Posterior vena cava (tissue), 2 donors: ENCODE measurements around the gene GAS6. TPM values are rescaled to one million over a fixed set of nuclear protein-coding genes. Genes with fewer than 3 reads are reported as not detected.
"Not testable (repeated sequence)": the region's sequence is repeated elsewhere in the genome, so short reads cannot be mapped to it uniquely, and the experiment has no call there.

ENCODE experiments used
- DNase-seq: peaks from one replicate; pipeline ENCODE4 v3.0.0-alpha.2; 2020; ENCODE audit warnings: low spot score
- intact Hi-C, 2 donors: fragments of 100-400 bp; cut with DNase I; formaldehyde crosslinking; loops; one replicate each; pipeline versions ENCODE4 v1.14.1 to v1.14.2; 2022 to 2023
- total RNA-seq, 2 donors: library from RNA; stranded (reverse); fragmentation: NEBNext Ultra II Directional; extraction: Animal tissue kit (Norgen Biotek cat#: 25700); gene quantifications; one replicate each; pipeline ENCODE4 v1.2.1, GENCODE V29; 2021
- donor health status: DM: yes; HTN: yes; CAD: no.
- donor health status: DM: yes; HTN: yes; CAD: no.

Gene GAS6
- total RNA-seq, 2 donors from 2014 or later = 201 to 215 TPM

- intact Hi-C loops = no loop called here
- no peak for DNase-seq
Measured at GRCh38 chr13:113876346-113877148, 12.7 kb upstream of the GAS6 start.

GRCh38 chr13:113875837-113876281 lies 12.0 kb upstream of the GAS6 start:
- intact Hi-C loops = no loop called here
- DNase-seq = no peak

GRCh38 chr13:113875429-113875815 lies 11.5 kb upstream of the GAS6 start:
- intact Hi-C loops = no loop called here
- DNase-seq = no peak

GRCh38 chr13:113874579-113875428 lies 10.9 kb upstream of the GAS6 start:
- DNase-seq = peak; percentile 72
- intact Hi-C loops = no loop called here

- peak; percentile 75 for DNase-seq
- intact Hi-C loops = no loop called here
Measured at GRCh38 chr13:113874177-113874576, 10.3 kb upstream of the GAS6 start.

- DNase-seq = no peak
- intact Hi-C loops = no loop called here
Measured at GRCh38 chr13:113869263-113869662, 5.4 kb upstream of the GAS6 start.

- DNase-seq, intact Hi-C loops: not testable (repeated sequence)
Measured at GRCh38 chr13:113867913-113868312, 4.0 kb upstream of the GAS6 start.

GRCh38 chr13:113865427-113865826 lies 1.6 kb upstream of the GAS6 start:
- intact Hi-C loops = no loop called here
- no peak for DNase-seq

GRCh38 chr13:113864273-113864890 lies 506 bp upstream of the GAS6 start:
- DNase-seq = peak; percentile 50
- intact Hi-C loops = loop anchor here in 1 of 2 donors (5.0 kb wide), 1 partner anchor 47 kb away; no protein-coding TSS in a partner anchor

GRCh38 chr13:113862931-113863523 lies 849 bp downstream of the GAS6 start:
- DNase-seq = peak; percentile 87
- intact Hi-C loops = loop anchor here in 1 of 2 donors (5.0 kb wide), 1 partner anchor 46 kb away; no protein-coding TSS in a partner anchor

- intact Hi-C loops = loop anchor here in 1 of 2 donors (5.0 kb wide), 1 partner anchor 45 kb away; no protein-coding TSS in a partner anchor
- DNase-seq = peak; percentile 80
Measured at GRCh38 chr13:113862191-113862930, 1.5 kb downstream of the GAS6 start.

GRCh38 chr13:113861433-113862030 lies 2.3 kb downstream of the GAS6 start:
- peak; percentile 73 for DNase-seq
- intact Hi-C loops = loop anchor here in 1 of 2 donors (5.0 kb wide), 1 partner anchor 44 kb away; no protein-coding TSS in a partner anchor

GRCh38 chr13:113860665-113861432 lies 3.0 kb downstream of the GAS6 start:
- peak; percentile 80 for DNase-seq
- intact Hi-C loops = loop anchor here in 1 of 2 donors (5.0 kb wide), 1 partner anchor 44 kb away; no protein-coding TSS in a partner anchor

- DNase-seq = peak; percentile 47
- intact Hi-C loops = loop anchor here in 1 of 2 donors (5.0 kb wide), 1 partner anchor 43 kb away; no protein-coding TSS in a partner anchor
Measured at GRCh38 chr13:113860051-113860664, 3.7 kb downstream of the GAS6 start.

- intact Hi-C loops = loop anchor here in 1 of 2 donors (5.0 kb wide), 1 partner anchor 42 kb away; no protein-coding TSS in a partner anchor
- DNase-seq = peak; percentile 63
Measured at GRCh38 chr13:113859311-113860050, 4.4 kb downstream of the GAS6 start.
